ENCODE data around the gene CD300C.
"Not testable (repeated sequence)": the region's sequence is repeated elsewhere in the genome, so short reads cannot be mapped to it uniquely, and the experiment has no call there.

Gene CD300C

DNA sequence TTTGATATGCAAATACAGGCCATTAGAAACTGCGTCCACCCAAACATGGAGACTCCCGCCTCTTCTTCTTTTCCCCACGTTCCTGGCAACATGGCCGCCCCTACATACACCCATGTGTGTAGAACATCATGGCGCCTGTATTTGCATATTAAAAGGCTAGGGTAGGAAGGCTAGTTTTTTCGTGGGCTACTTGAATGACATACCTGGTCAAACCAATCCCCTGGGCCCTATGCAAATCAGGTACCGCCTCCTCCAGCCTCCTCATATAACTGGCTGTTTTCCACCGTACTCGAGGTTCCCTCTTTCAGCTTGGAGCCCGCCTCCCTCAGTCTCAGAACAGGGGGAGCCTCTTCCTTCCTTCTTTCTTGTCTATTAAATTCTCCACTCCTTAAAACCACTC lies 13.8 kb downstream of the CD300C start:
- DNase-seq (ENCODE audit: low read depth in 2 of 2), result peak in 1 of 2 donors; percentile 4

DNA sequence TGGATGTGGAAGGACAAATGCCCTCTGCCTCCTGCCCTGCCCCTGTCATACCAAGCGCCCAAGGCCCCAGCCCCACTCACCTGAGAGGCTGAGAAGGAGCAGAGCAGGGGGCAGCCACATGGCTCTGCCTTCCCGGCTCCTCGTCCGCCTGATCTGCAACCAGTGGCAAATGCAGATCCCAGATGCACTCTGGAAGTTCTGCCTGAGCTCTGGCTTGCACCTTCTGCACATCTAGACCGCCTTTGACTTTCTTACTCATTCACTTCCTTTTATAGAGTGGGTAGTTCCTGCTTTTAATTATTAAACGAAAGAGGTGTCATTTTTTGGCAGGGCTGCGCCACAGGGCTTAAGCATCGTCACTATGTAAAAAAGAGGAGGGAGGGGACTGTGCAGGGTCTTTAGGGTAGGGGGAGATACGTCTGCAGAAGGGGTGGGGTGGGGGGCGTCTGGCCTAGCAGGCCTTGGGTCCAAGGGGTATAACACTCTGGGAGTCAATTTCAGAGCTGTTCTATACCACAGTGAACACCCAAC lies 14.6 kb downstream of the CD300C start, which contains the start of gene CD300LB:
Gene CD300LB (minus strand): TSS at position 245 of the 531 bp plus-strand sequence. CDS start 125 bp downstream, at position 120.
- no peak for DNase-seq (ENCODE audit: low read depth in 2 of 2)

DNA sequence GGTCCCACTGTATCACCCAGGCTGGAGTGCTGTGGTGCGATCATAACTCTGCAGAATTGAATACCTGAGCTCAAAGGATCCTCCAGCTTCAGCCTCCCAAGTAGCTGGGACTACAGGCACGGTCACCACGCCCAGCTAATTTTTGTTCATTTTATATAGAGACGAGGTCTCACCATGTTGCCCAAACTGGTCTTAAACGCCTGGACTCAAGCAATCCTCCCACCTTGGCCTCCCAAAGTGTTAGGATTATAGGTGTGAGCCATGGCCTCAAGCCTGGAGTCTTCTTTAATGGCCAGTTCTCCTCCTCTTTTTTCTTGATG lies 15.1 kb downstream of the CD300C start:
- DNase-seq (ENCODE audit: low read depth in 2 of 2), result no peak

DNA sequence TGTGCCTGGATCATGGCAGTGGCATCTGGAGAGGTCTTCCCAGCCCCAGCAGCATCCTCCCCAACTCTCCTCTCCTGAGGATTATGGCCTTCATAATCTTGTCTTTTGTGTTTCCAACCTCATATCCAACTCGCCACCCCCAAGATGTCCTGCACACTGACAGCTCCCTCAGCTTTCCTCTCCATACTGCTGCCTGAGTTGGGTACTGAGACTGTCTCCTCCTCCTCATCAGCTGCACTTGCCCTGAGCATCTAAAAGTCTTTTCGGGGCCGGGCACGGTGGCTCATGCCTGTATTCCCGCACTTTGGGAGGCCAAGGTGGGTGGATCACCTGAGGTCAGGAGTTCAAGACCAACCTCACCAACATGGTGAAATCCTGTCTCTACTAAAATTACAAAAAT lies 16.7 kb downstream of the CD300C start:
- DNase-seq (ENCODE audit: low read depth in 2 of 2), result no peak

DNA sequence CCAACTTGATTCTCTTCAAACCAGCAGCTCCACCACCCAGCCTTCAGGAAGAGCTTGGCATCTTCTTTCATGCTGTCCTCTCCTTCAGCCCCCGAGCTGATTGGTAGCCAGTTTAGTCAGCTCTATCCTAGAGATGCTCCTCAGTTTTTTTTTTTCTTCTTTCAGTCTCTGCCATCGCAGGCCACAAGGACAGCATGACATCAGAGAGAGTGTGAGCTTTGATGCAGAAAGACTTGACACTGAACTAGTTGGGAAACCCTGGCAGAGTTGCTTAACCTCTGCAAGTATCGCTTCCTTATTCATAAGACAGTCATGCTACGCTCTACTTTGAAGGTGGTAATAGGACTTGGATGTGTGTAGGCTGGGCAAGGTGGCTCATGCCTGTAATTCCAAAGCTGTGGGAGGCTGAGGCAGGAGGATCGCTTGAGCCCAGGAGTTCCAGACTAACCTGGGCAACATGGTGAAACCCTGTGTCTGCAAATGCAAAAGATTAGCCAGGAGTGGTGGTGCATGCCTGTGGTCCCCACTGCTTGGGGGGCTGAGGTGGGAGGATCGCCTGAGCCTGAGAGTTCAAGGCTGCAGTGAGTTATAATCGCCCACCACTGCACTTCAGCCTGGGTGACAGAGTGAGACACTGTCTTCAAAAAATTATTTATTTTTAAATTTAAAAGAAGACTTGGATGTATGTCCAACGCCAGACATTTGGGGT lies 17.3 kb downstream of the CD300C start:
- DNase-seq (ENCODE audit: low read depth in 2 of 2), result no peak

DNA sequence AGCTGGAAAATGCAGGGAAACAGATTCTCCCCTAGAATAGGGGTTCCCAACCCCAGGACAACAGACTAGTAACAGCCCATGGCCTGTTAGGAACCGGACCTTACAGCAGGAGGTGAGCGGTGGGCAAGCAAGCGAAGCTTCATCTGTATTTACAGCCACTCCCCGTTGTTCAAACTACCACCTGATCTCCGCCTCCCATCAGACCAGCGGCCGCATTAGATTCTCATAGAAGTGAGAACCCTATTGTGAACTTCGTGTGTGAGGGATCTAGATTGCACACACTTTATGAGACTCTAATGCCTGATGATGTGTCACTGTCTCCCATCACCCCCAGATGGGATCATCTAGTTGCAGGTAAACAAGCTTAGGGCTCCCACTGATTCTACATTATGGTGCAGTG lies 18.2 kb downstream of the CD300C start:
- no peak for DNase-seq (ENCODE audit: low read depth in 2 of 2)

DNA sequence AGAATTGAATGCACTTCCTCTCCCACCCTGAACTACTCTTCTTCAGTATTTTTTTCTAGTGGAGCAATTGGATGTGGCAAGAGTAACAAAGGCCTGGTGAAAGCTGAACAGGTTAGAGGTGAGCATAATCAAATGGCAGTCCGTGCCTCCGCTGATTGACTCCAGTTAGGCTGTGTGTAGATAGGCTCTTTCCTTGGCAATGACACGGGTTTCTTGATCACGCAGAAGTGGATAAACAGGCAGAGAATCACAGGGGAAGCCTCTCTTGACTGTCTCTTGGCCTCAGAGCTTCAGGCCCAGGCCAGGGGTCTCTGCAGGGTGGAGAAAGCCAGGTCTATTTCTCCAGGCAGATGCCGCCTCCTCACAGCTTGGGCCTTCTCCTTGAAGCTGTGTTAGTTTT lies 18.8 kb downstream of the CD300C start:
- DNase-seq (ENCODE audit: low read depth in 2 of 2), result no peak

DNA sequence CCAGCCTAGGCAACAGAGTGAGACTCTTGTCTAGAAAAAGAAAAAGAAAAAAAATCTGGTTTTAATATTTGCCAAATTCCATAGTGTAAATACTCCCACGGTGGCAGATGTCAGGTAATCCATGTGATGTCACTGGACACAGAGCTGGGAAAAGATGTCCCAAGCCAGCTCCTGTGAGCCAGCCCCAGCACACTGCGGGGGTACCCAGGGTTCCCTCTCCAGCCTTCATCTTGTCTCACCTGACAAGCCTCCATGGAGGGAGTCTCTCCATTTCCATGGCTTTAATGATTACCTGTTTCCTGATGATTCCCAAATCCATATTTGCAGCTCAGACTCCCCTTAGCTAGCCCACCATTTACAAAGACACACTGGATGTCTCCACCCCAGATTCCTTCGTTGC lies 19.2 kb downstream of the CD300C start:
- DNase-seq (ENCODE audit: low read depth in 2 of 2), result no peak

DNA sequence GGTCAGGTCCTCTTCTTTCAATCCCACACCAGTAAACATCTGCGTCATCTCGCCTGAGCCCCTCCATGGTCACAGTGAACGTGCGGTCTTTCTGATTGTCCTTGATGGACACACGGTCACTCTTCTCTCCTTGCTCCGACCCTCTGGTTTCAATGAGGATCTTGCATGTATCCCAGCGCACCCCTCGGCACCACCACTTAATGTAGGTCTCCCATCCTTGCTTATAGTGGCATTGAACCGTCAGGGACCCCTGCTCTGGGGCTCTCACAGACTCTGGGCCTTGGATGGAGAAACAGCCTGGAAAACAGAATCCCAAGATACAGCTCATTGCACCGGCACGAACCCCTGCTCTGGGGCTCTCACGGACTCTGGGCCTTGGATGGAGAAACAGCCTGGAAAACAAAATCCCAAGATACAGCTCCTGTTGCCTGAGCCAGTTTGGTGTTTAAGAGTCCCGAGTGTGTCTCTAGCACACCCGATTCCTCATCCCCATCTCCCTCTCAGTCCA lies 20.1 kb downstream of the CD300C start:
- DNase-seq (ENCODE audit: low read depth in 2 of 2), result no peak

DNA sequence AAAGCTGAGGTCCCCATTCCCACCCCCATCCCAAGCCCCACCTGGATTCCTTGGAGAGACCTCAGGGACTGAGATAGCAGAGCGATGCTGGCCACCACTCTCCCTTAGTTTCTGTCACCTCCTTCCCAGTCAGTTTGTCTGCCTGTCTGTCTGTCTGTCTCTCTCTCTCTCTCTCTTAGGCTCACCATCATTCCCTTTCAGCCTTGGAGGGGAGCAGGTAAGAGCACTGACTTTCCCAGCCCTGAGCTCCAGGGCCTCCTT lies 20.5 kb downstream of the CD300C start:
- no peak for DNase-seq (ENCODE audit: low read depth in 2 of 2)

DNA sequence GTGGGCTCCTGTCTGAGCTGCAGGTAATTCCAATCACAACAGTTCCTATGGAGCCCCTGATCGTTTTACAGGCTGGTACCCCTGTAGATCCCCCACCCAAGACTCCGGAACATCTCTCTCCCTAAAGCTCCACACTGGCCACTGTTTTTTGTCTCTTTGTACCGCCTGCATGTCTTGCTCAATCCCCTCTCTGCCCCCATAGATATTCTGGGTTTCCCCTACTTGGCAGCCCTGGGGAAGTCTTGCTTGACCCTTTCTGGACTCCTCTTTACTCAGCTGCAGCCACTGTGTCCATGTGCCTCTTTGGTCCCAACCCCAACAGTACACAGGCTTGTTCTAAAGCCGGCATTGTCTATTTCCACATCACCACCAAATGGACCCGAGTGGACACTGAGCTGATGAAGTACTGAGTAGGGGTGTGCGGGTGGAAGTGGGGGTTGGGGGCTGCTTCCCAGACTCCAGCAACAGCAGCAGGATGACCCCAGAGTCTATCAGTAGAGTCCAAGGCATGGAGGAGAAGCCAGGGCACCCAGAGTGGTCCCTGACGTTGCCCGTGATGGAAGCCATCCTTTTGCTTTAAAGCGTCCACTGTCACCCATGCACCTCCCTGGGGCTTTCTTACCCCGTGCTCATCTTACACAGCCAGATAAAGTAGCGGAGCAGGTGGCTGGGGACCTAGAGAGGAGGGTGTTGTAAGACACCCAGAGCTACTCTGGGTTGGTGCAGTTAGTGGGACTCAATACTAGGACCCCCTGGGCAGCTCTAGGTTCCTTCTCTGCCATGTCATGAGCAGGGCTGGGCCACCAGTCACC lies 21.1 kb downstream of the CD300C start:
- DNase-seq (ENCODE audit: low read depth in 2 of 2), result no peak

DNA sequence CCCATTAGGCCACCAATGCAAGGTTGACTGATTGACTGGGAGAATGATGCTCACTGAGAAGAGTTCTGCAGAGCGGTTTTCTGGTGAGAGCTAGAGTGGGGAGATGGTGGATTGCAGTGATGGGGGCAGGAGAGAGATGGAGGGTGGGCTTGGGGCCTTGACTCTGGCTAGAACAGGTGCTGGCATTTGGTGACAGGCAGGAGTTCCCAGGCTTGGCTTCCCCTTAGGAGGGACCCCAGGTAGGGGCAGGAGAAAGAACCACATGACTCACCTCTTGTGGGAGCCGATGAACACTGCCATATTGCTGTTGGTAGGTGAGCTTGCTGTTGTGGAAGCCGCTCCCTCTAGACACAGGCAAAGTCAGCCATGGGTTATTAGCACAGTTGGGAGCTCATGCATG lies 22.6 kb downstream of the CD300C start:
- no peak for DNase-seq (ENCODE audit: low read depth in 2 of 2)

DNA sequence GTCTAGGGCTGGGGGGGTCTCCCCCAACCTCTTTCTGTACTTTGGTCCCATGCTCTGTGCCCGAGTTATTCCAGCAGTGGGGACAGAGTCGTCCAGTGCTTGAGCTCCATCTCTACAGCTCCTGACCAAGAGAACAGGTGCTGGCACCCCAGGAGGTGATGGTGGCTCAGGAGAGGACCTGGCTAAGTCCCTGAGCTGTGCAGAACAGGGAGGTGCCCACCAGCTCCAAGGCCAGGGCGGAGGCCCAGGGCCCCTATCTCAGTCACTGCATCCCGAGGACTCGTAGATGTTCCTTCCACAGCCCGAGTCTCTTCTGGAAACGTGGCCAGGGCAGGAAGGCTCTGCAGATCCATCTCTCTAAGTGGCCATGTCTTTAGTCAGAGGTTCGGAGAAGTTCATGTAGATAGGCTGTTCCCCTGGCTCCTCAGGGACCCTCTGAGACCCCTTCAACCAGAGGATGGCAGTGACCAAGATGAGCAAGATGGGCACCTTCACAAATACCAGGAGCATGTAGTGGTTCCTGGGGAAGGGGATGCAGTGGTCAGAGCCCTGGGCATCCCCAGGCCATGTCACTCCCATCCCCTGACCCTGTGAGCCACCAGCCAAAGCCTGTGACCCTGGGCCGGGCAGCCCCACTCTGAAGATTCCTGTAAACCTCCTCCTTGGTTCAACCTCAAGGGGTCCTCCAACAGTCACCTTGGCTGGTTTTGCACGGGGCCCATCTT lies 23.4 kb downstream of the CD300C start:
- no peak for DNase-seq (ENCODE audit: low read depth in 2 of 2)

DNA sequence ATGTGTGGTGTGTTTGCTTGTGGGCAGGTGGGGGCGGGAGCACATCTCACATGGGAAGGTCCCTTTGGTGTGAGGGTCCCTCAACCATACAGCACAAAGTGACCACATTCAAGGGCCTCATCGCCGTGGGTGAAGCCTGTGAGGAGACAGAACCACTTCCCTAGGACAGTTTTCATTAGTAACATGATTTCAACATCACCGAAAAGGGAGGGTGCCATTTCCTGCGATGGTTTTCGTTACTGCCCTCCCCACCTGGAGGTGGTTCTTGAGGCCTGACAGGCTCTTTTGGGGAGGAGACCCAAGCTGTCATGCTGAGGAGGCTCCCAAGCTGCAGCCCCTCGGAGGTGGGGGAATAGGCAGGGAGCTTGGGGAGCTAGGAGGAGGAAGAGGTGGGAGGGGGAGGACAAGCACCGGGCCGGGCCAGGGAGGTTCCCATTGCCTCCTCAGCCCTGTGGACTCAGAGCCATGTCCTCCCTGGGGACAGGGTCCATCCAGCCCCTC lies 24.2 kb downstream of the CD300C start:
- DNase-seq (ENCODE audit: low read depth in 2 of 2), result peak in 1 of 2 donors; percentile 13

DNA sequence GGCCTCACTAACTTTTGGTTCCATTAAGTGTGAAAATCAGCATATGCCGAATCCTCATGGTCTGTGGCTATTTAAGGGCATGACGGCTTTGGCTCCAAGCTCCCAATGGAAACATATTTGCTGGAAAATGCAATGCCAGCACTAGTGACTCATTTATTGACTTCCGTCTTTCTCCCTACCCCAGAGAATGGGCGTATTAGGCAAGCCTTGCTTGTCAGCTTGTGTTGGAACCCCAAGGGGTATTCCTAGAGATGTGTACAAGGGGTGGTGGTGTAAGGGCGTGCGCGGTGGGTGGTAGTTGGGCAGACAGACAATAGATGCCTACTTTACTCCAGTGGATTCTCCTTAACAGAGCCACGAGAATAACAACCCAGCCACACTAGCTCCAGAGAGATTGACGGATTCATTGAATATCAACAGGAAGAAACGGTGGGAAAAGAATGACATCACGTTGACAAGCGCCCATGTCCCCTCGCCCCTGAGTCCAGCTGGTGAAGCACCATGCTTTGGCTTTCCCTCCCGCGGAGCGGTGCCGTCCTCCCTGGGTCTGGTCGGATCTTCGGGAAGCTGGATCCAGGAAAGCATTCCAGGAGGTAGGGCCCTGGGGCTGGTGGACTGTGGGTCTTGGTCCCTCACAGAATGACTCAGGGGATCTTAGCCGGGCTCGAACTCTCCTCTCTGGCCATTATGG lies 25.0 kb downstream of the CD300C start:
- DNase-seq (ENCODE audit: low read depth in 2 of 2), result no peak

DNA sequence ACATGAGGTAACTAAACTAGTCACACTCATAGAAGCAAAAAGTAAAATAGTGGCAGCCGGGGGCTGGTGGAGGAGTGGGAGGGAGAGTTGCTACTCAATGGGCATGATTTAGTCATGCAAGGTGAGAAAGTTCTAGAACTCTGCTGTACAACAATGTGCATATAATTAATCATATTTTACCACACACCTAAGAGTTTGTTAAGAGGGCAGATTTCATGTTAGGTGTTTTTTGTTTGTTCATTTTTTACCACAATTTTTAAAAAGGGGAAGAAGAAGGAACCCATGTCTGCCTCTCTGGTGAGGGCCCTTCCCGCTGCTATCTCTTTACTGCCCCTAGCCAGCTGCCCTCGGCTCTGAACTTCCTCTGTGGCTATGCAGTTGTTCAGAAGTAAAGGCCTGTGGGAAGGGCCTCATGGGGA lies 25.9 kb downstream of the CD300C start:
- DNase-seq (ENCODE audit: low read depth in 2 of 2), result no peak

DNA sequence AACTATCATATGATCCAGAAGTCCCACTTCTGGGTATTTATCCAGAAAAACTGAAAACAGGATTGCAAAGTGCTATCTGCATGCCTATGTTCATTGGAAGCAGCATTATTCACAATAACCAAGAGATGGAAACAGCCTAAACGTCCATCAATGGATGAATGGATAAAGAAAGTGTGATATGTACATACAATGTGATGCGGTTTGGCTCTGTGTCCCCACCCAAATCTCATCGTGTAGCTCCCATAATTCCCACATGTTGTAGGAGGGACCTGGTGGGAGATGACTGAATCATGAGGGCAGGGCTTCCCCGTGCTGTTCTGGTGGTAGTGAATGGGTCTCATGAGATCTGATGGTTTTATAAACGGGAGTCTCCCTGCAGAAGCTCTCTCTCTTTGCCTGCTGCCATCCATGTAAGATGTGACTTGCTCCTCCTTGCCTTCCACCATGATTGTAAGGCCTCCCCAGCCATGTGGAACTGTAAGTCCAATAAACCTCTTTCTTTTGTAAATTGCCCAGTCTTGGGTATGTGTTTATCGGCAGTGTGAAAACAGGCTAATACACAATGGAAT lies 27.4 kb downstream of the CD300C start:
- not testable (repeated sequence) for DNase-seq (ENCODE audit: low read depth in 2 of 2)

DNA sequence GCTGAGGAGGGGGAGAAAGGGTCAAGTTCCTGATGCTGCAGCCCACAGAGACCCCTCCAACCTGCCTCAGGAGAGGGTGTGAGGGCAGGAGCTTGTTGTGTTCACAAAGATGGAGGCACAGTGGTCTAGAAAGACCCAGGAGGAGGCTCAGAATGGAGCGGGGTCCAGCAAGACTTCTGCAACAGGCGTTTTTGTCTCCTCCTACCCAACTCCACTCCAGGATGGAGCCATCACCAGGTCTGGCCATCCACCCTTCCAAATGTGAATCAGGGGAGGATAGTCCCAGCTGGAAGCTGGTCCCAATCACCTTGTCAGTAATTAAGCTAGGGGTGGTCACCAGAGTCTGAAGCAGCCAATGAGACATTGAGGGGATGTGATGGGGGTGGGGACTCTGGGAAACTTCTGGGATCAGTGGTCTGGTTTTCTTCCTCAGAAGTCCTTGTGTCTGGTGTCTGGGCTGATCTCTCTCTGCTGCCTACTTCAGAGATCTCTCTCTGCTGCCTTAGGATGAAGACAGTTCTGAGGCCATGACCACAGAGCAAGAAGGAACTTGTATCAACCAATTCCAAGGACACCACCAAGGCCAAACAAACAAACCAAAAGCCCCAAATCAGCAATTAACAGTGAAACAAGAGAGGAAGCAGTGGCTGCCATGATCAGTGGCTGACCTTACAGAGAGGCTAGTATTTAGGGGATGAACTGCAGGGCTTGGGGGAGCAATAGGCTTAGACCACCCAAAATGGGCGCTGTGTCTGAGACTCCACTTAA lies 29.2 kb downstream of the CD300C start:
- no peak for DNase-seq (ENCODE audit: low read depth in 2 of 2)

DNA sequence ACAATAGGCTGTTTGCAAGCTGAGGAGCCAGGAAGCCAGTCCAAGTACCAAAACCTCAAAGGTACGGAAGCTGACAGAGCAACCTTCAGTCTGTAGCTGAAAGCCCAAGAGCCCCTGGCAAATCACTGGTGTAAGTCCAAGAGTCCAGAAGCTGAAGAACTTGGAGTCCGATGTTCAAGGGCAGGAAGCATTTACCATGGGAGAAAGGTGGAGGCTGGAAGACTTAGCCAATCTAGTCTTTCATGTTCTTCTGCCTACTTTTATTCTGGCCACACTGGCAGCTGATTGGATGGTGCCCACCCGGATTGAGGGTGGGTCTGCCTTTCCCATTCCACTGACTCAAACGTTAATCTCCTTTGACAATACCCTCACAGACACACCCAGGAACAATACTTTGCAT lies 30.0 kb downstream of the CD300C start:
- DNase-seq (ENCODE audit: low read depth in 2 of 2), result no peak

DNA sequence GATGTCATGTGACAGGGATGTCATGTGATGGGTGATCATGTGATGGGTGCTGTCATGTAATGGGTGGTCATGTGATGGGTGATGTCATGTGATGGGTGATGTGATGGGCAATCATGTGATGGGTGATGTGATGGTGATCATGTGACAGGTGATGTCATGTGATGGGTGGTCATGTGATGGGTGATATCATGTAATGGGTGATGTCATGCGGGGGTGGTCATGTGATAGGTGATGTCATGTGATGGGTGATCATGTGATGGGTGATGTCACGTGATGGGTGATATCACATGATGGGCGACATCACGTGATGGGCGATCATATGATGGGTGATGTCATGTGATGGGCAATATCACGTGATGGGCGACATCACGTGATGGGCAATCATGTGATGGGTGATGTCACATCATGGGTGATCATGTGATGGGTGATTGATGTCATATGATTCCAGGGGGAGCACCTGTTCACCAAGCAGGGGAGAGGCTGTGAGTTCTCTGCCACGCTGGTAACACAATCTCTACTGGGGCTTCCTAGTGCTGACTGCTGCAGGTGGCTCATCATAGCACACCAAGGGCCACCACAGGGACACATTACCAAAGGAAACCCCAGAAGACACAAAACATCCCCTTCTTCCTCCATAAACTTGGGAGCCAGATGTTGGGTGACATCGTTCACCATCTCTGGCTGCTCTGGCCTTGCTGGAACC lies 31.1 kb downstream of the CD300C start:
- DNase-seq (ENCODE audit: low read depth in 2 of 2), result peak in 1 of 2 donors; percentile 5

All from stimulated activated CD8-positive, alpha-beta memory T cell treated with anti-CD3 and anti-CD28 coated beads, Interleukin-7, amount 100 ng/mL, for 1 hour (primary cell).